ENCODE results near the gene MANF. TPM values are rescaled to one million over a fixed set of nuclear protein-coding genes. Genes with fewer than 3 reads are reported as not detected.

Gene MANF
- total RNA-seq, 1 donor from 2014 or later = 42.2 TPM

DNA sequence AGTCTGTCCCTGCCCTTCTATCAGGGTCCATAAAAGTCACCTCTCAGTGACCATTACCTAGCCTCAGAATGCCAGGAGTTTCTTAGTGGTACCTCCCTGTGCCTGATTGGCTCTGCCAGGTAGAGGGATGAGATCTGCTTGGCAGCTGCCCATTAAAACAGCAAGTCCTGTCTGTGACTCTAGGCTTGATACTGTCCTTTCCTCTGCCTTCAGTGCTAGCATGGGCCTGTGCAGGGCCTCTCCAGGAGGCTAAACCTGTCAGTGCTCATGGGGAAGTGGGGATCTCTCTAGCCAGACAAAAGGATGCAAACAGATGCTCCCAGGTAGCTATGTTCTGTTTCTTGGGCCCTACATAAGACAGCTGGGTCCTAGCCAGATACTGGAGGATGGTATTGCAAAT is 10.0 kb upstream of the MANF start:
- no peaks in the 10 kb centered on the region for H3K36me3 ChIP-seq
- no peaks in the 10 kb centered on the region for H3K27me3 ChIP-seq
- DNase-seq (ENCODE audit: extremely low spot score in 2 of 2) = no peak
- intact Hi-C loops (cut with DNase I) = no loop called here
- no peak overlapping the region for H3K4me3 ChIP-seq
- no peaks in the 10 kb centered on the region for H3K4me1 ChIP-seq
- no peaks in the 10 kb centered on the region for H3K9me3 ChIP-seq
- no peak for TF ChIP-seq POLR2A (IDR thresholded peaks at IDR 0.05)
- TF ChIP-seq, protein P1, sequence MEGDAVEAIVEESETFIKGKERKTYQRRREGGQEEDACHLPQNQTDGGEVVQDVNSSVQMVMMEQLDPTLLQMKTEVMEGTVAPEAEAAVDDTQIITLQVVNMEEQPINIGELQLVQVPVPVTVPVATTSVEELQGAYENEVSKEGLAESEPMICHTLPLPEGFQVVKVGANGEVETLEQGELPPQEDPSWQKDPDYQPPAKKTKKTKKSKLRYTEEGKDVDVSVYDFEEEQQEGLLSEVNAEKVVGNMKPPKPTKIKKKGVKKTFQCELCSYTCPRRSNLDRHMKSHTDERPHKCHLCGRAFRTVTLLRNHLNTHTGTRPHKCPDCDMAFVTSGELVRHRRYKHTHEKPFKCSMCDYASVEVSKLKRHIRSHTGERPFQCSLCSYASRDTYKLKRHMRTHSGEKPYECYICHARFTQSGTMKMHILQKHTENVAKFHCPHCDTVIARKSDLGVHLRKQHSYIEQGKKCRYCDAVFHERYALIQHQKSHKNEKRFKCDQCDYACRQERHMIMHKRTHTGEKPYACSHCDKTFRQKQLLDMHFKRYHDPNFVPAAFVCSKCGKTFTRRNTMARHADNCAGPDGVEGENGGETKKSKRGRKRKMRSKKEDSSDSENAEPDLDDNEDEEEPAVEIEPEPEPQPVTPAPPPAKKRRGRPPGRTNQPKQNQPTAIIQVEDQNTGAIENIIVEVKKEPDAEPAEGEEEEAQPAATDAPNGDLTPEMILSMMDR (IDR thresholded peaks at IDR 0.05) = no peak
- no peak for TF ChIP-seq POLR2AphosphoS5 (IDR thresholded peaks at IDR 0.05; ENCODE audit: insufficient read depth in 1 of 2, low read depth in 1 of 2)
- no peak overlapping the region for H3K27ac ChIP-seq

DNA sequence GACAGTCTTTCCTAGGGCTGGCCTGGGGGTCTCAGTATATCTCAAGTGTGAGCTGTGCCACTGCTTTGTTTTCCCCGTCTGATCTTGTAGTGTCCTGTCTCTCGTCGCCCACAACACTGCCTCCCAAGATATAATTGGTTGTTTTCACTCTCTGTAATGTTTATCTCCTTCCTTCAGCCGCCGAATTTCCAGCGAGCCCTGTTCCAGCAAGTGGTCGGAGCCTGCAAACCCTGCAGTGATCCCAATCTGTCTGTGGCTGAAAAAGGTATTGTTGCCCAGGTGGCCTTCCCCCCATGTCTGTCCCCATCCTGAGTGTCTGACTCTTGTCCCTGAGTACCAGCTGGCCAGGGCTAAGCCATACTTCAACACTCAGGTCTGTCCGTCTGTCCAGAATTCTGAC is 9.5 kb upstream of the MANF start:
- no peak overlapping the region for H3K27ac ChIP-seq
- intact Hi-C loops (cut with DNase I) = no loop called here

DNA sequence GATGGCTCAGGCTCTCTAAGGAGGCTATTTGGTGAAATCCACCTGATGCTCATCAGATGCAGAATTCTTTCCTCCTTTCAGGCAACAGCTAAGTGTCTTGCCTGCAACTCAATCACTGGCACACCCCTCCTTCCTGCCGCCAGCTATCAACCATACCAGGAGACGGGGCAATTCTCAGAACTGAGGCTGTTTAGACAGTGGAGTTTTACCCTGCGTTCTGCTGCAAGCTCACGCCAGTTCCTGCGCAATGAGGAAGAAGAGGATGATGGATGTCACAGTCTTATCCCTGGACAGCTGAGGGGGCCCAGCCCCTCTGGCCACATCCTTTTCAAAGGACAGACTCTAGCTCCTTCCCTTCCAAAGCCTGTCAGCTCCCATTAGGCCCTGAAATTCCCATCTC is 7.0 kb upstream of the MANF start:
- Histone ChIP-seq H3K36me3 (no peaks in the 10 kb centered on the region), H3K27me3 (no peaks in the 10 kb centered on the region), H3K4me3 (no peak overlapping the region), H3K27ac (no peak overlapping the region), H3K9me3 (no peaks in the 10 kb centered on the region), H3K4me1 (no peaks in the 10 kb centered on the region)
- no peak for DNase-seq (ENCODE audit: extremely low spot score in 2 of 2)
- intact Hi-C loops (cut with DNase I) = no loop called here
- TF ChIP-seq, protein P1 (IDR thresholded peaks at IDR 0.05) = no peak
- no peak for TF ChIP-seq POLR2AphosphoS5 (IDR thresholded peaks at IDR 0.05; ENCODE audit: insufficient read depth in 1 of 2, low read depth in 1 of 2)
- TF ChIP-seq POLR2A (IDR thresholded peaks at IDR 0.05) = no peak

More for the DNA sequence above, 9.5 kb upstream of the MANF start:
- TF ChIP-seq POLR2A (IDR thresholded peaks at IDR 0.05) = no peak
- H3K4me3 ChIP-seq = no peak overlapping the region
- no peaks in the 10 kb centered on the region for H3K4me1 ChIP-seq
- no peaks in the 10 kb centered on the region for H3K9me3 ChIP-seq
- no peaks in the 10 kb centered on the region for H3K27me3 ChIP-seq
- no peaks in the 10 kb centered on the region for H3K36me3 ChIP-seq
- no peak for DNase-seq (ENCODE audit: extremely low spot score in 2 of 2)

DNA sequence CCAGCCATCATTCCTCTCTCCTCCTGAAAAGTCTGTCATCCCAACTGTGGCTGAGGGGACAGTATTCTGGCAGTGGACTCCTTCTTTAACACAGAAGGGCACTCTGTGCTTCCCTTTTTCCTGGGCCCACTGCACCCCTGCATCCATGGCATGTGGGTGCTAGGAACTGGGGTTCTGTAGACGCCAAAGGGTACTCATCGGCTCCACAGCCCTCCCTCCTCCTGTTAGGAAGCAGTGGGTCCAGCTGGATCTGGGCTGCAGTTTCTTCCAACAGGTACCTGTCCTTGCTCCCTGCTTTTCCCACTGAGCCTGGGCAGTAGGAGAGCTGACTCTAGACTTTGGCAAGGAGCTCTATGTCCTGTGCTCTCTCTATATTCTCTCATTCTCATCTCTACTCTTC is 6.4 kb upstream of the MANF start:
- Histone ChIP-seq H3K36me3 (no peaks in the 10 kb centered on the region), H3K27me3 (no peaks in the 10 kb centered on the region), H3K27ac (no peak overlapping the region), H3K9me3 (no peaks in the 10 kb centered on the region), H3K4me3 (no peak overlapping the region), H3K4me1 (peaks cover 6% of the 10 kb centered on the region)
- TF ChIP-seq, protein P1 (IDR thresholded peaks at IDR 0.05) = no peak
- no peak for TF ChIP-seq POLR2A (IDR thresholded peaks at IDR 0.05)
- no peak for TF ChIP-seq POLR2AphosphoS5 (IDR thresholded peaks at IDR 0.05; ENCODE audit: insufficient read depth in 1 of 2, low read depth in 1 of 2)
- intact Hi-C loops (cut with DNase I) = no loop called here
- DNase-seq (ENCODE audit: extremely low spot score in 2 of 2) = no peak

DNA sequence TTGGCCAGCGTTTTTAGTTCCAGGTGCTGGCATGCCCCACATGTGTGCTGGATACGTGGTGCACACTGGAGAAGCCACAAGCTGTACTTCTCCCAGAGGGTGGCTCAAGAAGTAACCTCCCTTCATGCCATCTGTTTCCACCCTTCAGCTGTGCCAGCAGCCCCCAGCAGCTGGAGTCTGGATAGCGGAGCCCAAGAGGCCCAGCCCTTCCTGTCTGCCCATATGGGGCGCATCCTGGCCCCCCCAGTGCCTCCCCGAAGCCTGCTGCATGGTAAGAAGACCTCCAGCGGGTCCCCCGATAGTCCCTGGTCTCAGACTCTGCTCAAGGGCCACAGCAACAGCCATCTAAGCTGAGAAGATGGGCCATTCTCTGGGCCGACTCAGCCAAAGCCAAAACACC is 5.8 kb upstream of the MANF start:
- Histone ChIP-seq H3K4me1 (peaks cover 12% of the 10 kb centered on the region), H3K27ac (no peak overlapping the region), H3K36me3 (no peaks in the 10 kb centered on the region), H3K9me3 (no peaks in the 10 kb centered on the region), H3K27me3 (no peaks in the 10 kb centered on the region), H3K4me3 (no peak overlapping the region)
- no peak for DNase-seq (ENCODE audit: extremely low spot score in 2 of 2)
- intact Hi-C loops (cut with DNase I) = no loop called here
- no peak for TF ChIP-seq POLR2A (IDR thresholded peaks at IDR 0.05)
- TF ChIP-seq, protein P1 (IDR thresholded peaks at IDR 0.05) = no peak
- no peak for TF ChIP-seq POLR2AphosphoS5 (IDR thresholded peaks at IDR 0.05; ENCODE audit: insufficient read depth in 1 of 2, low read depth in 1 of 2)
